ENCODE measurements around the gene HEXB.

Gene HEXB

DNA sequence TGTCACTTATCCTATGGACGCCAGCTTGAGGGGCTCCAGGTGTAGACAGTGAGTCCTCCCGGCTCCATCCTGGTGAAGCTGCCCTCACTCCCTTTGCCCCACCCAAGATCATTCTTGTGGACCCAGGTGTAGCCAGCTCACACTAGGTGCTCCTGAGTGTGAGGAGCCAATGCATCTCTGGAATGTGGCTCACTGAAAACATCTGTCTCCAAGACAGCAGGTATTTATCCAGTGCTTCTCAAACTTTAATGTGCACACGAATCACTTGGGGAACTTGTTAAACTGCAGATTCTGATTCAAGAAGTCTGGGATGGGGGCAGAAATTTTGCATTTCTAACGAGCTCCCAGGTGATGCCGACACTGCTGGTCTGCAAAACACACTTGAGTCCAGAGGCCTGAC, 31.0 kb upstream of the HEXB start:
- TF ChIP-seq, protein P1, sequence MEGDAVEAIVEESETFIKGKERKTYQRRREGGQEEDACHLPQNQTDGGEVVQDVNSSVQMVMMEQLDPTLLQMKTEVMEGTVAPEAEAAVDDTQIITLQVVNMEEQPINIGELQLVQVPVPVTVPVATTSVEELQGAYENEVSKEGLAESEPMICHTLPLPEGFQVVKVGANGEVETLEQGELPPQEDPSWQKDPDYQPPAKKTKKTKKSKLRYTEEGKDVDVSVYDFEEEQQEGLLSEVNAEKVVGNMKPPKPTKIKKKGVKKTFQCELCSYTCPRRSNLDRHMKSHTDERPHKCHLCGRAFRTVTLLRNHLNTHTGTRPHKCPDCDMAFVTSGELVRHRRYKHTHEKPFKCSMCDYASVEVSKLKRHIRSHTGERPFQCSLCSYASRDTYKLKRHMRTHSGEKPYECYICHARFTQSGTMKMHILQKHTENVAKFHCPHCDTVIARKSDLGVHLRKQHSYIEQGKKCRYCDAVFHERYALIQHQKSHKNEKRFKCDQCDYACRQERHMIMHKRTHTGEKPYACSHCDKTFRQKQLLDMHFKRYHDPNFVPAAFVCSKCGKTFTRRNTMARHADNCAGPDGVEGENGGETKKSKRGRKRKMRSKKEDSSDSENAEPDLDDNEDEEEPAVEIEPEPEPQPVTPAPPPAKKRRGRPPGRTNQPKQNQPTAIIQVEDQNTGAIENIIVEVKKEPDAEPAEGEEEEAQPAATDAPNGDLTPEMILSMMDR (IDR thresholded peaks at IDR 0.05; ENCODE audit: low read depth, low read length, missing control alignments): no peak

DNA sequence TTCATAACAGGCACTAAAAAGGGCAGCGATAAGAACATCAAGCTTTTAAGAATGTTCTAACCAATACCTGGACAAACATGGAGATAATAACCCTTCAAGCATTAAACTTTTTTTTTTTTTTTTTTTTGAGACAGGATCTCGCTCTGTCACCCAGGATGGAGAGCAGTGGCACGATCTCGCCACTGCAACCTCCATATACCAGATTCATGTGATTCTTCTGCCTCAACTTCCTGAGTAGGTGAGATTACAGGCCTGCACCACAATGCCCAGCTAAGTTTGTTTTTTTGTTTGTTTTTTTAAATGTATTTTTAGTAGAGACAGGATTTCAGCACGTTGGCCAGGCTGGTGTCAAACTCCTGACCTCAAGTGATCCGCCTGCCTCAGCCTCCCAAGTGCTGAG, 29.8 kb upstream of the HEXB start:
- in situ Hi-C loops (cut with HindIII; ENCODE audit: low pct_ligation_motif_present, low sequenced_read_pairs): loop anchor here (25.0 kb wide), 1 partner anchor 743 kb away; no protein-coding TSS in a partner anchor
- TF ChIP-seq, protein P1 (IDR thresholded peaks at IDR 0.05; ENCODE audit: low read depth, low read length, missing control alignments): no peak
- DNase-seq: no peak
- H3K36me3 ChIP-seq (replicated peaks): no peaks in the 10 kb centered on the region
- no peak overlapping the region for H3K4me3 ChIP-seq (ENCODE audit: low read depth, low read length)
- H3K27ac ChIP-seq: no peak overlapping the region
- H3K27me3 ChIP-seq (replicated peaks): no peaks in the 10 kb centered on the region

More for the DNA sequence above, 31.0 kb upstream of the HEXB start:
- no peak overlapping the region for H3K4me3 ChIP-seq (ENCODE audit: low read depth, low read length)
- in situ Hi-C loops (cut with HindIII; ENCODE audit: low pct_ligation_motif_present, low sequenced_read_pairs): loop anchor here (25.0 kb wide), 1 partner anchor 742 kb away; no protein-coding TSS in a partner anchor
- no peaks in the 10 kb centered on the region for H3K36me3 ChIP-seq (replicated peaks)
- no peak overlapping the region for H3K27ac ChIP-seq
- H3K27me3 ChIP-seq (replicated peaks): no peaks in the 10 kb centered on the region
- no peak for DNase-seq

DNA sequence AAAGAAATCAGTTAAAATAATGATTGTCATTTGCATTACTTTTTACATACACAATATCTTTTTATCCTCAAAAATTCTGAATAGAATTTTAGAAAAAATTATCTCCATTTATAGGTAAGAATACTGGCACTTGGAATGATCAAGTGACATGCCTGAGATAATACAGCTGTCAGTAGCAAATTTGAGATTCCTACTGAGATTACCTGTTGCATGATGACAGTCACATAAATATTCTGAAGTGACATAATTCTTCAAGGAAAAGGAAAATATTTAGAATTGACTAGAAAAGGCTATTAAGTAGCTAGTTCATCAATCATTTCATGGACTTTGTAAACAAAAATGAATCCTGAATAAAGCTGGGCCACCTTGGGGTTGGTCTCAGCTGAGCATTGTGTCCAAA, 29.3 kb upstream of the HEXB start:
- no peak overlapping the region for H3K27ac ChIP-seq
- H3K27me3 ChIP-seq (replicated peaks): no peaks in the 10 kb centered on the region
- no peak overlapping the region for H3K4me3 ChIP-seq (ENCODE audit: low read depth, low read length)
- in situ Hi-C loops (cut with HindIII; ENCODE audit: low pct_ligation_motif_present, low sequenced_read_pairs): loop anchor here (25.0 kb wide), 1 partner anchor 743 kb away; no protein-coding TSS in a partner anchor
- H3K36me3 ChIP-seq (replicated peaks): no peaks in the 10 kb centered on the region
- TF ChIP-seq, protein P1 (IDR thresholded peaks at IDR 0.05; ENCODE audit: low read depth, low read length, missing control alignments): no peak
- DNase-seq: no peak

DNA sequence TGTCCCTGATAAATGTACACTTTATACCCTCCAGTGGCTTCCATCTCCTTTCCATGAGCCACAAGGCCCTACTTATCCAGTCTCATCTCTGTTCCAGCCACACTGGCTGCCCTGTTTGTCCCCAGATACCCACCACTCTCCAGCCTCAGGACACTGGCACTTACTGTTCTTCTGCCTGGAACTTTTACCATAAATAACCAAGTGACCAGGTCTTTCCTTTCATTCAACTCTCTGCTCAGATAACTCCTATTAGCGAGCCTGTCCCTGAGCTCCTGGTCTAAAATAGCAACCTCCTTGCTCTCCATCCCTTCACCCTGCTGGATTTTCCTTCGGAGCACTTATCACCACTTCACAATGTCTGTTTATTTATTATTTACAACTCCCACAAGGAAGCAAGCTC, 27.9 kb upstream of the HEXB start:
- DNase-seq: no peak
- TF ChIP-seq, protein P1 (IDR thresholded peaks at IDR 0.05; ENCODE audit: low read depth, low read length, missing control alignments): no peak
- in situ Hi-C loops (cut with HindIII; ENCODE audit: low pct_ligation_motif_present, low sequenced_read_pairs): loop anchor here (25.0 kb wide), 1 partner anchor 745 kb away; no protein-coding TSS in a partner anchor
- H3K4me3 ChIP-seq (ENCODE audit: low read depth, low read length): no peak overlapping the region
- no peaks in the 10 kb centered on the region for H3K27me3 ChIP-seq (replicated peaks)
- H3K27ac ChIP-seq: no peak overlapping the region
- no peaks in the 10 kb centered on the region for H3K36me3 ChIP-seq (replicated peaks)

DNA sequence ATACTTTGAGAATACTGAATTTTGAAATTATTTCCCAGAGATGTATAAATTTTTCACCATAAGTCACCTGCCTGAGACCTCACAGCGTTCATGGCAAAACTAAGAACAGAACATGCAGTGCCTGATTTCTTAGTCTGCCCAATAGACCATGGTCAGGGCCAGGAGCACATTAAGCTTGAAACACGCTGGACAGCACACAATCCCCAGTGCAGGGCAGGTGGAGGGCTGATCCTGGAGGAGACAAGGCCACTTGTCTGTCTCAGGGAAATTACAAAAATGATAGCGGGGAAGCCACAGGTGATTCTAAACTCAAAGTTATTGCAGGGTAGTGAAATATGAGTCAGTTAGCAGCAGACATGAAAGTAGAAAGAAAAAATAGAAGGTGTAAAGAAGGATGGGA, 25.9 kb upstream of the HEXB start:
- TF ChIP-seq, protein P1 (IDR thresholded peaks at IDR 0.05; ENCODE audit: low read depth, low read length, missing control alignments): no peak
- DNase-seq: no peak
- H3K4me3 ChIP-seq (ENCODE audit: low read depth, low read length): no peak overlapping the region
- in situ Hi-C loops (cut with HindIII; ENCODE audit: low pct_ligation_motif_present, low sequenced_read_pairs): loop anchor here (25.0 kb wide), 1 partner anchor 747 kb away; no protein-coding TSS in a partner anchor
- no peaks in the 10 kb centered on the region for H3K27me3 ChIP-seq (replicated peaks)
- H3K36me3 ChIP-seq (replicated peaks): no peaks in the 10 kb centered on the region
- H3K27ac ChIP-seq: no peak overlapping the region

DNA sequence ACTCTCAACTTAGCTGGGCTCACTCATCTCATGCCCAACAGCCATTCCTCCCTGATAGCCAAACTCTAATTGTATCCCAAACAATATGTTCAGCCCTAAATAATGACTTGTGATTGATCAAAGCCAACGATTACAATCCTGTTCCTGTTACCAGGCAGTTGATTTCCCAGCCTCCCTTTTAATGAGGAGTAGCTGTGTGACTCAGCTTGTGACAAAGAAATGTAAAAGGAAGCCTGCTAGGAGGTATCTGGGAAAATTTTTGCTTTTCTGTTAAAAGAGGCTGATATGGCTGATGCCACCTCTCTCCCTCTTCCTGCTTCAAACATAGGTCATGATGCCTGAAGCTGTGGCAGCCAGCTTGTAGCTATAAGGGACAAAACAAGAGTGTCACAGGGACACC, 24.9 kb upstream of the HEXB start:
- H3K27ac ChIP-seq: no peak overlapping the region
- DNase-seq: no peak
- TF ChIP-seq, protein P1 (IDR thresholded peaks at IDR 0.05; ENCODE audit: low read depth, low read length, missing control alignments): no peak
- no peak overlapping the region for H3K4me3 ChIP-seq (ENCODE audit: low read depth, low read length)
- H3K27me3 ChIP-seq (replicated peaks): no peaks in the 10 kb centered on the region
- H3K36me3 ChIP-seq (replicated peaks): no peaks in the 10 kb centered on the region
- in situ Hi-C loops (cut with HindIII; ENCODE audit: low pct_ligation_motif_present, low sequenced_read_pairs): loop anchor here (25.0 kb wide), 1 partner anchor 748 kb away; no protein-coding TSS in a partner anchor
